Activated naive CD8-positive, alpha-beta T cell treated with anti-CD3 and anti-CD28 coated beads, Interleukin-2, amount 50 U/mL, for 16 hours (primary cell): ENCODE measurements around the gene FHOD3.

Experiments used
- DNase-seq: peaks from one replicate; pipeline ENCODE4 v3.0.0-alpha.2; 2020; ENCODE audit warnings: low read depth, low spot score

The FHOD3 gene

GRCh38 chr18:36406805-36407204 is 109.3 kb downstream of the FHOD3 start:
- no peak for DNase-seq

GRCh38 chr18:36408606-36409005 is 111.1 kb downstream of the FHOD3 start:
- DNase-seq: no peak

GRCh38 chr18:36409779-36410178 is 112.3 kb downstream of the FHOD3 start:
- no peak for DNase-seq

GRCh38 chr18:36410346-36410745 is 112.8 kb downstream of the FHOD3 start:
- DNase-seq: no peak

GRCh38 chr18:36411745-36412168 is 114.2 kb downstream of the FHOD3 start:
- DNase-seq: no peak

GRCh38 chr18:36412778-36413177 is 115.3 kb downstream of the FHOD3 start:
- DNase-seq: no peak

- no peak for DNase-seq
Measured at GRCh38 chr18:36415171-36415570, 117.7 kb downstream of the FHOD3 start.

- DNase-seq: no peak
Measured at GRCh38 chr18:36415625-36416024, 118.1 kb downstream of the FHOD3 start.

GRCh38 chr18:36419188-36419899 is 121.8 kb downstream of the FHOD3 start:
- no peak for DNase-seq

- DNase-seq: no peak
Measured at GRCh38 chr18:36419900-36420531, 122.5 kb downstream of the FHOD3 start.

GRCh38 chr18:36420826-36421225 is 123.3 kb downstream of the FHOD3 start:
- DNase-seq: no peak

GRCh38 chr18:36424741-36425142 is 127.2 kb downstream of the FHOD3 start:
- DNase-seq: no peak

GRCh38 chr18:36427369-36427768 is 129.9 kb downstream of the FHOD3 start:
- no peak for DNase-seq

GRCh38 chr18:36427831-36428230 is 130.3 kb downstream of the FHOD3 start:
- no peak for DNase-seq

- DNase-seq: no peak
Measured at GRCh38 chr18:36428431-36429029, 131.0 kb downstream of the FHOD3 start.

GRCh38 chr18:36432880-36433555 is 135.5 kb downstream of the FHOD3 start:
- DNase-seq: no peak

- DNase-seq: no peak
Measured at GRCh38 chr18:36436387-36436786, 138.9 kb downstream of the FHOD3 start.

- DNase-seq: no peak
Measured at GRCh38 chr18:36440614-36441013, 143.1 kb downstream of the FHOD3 start.

- no peak for DNase-seq
Measured at GRCh38 chr18:36441426-36442240, 144.1 kb downstream of the FHOD3 start.

GRCh38 chr18:36442717-36443116 is 145.2 kb downstream of the FHOD3 start:
- no peak for DNase-seq

- DNase-seq: no peak
Measured at GRCh38 chr18:36446059-36446458, 148.5 kb downstream of the FHOD3 start.
